ENCODE measurements around the gene PPFIBP2.
A peak's percentile ranks its signal among the peaks of the same experiment; 100 is the strongest.

Gene PPFIBP2

DNA sequence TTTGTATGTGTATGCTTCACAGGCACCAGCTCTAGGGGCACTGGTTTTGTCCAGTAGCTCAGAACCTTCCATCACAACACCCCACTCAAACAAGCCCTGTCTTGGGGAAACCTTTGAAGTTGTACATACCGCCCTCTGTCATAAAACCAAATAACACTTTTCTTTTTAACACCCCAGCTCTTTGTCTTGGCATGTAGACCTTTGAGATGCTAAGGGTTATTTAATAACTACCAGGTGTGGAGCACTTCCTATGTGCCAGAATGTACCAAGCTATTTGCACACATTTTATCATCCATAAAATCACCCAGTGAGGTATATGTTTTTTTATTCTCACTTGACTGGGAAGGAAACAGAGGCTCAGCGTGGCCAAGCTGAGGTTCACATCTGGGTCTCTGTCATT is 108.9 kb downstream of the PPFIBP2 start:
- H3K9me3 Mint-ChIP-seq, result no peaks in the 10 kb centered on the region
- H3K27me3 Mint-ChIP-seq, result no peaks in the 10 kb centered on the region
- ATAC-seq (ENCODE audit: low read depth), result no peak
- peaks cover 37% of the 10 kb centered on the region for H3K36me3 Mint-ChIP-seq
- no peak overlapping the region for H3K27ac Mint-ChIP-seq
- no peak overlapping the region for H3K4me3 Mint-ChIP-seq
- H3K4me1 Mint-ChIP-seq, result no peaks in the 10 kb centered on the region
- no peak for DNase-seq (ENCODE audit: low spot score in 2 of 2)

DNA sequence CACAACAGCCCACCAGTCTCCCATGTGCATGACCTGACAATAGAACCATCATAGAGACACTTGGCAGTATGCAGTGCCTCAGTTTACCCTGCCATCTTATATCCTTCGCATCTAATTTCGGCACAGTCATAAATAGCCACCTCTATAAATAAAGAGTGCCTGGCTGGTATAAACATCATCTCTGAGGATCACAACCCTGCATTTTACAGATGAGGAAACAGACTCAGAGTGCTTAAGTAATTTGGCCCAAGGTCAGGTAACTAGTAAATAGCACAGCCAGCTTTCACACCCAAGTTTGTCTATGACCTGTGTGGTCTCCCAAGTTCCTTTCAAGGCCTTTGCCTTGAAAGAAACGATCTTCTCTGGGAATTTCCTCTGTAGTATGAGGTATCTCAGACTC is 114.9 kb downstream of the PPFIBP2 start:
- no peaks in the 10 kb centered on the region for H3K9me3 Mint-ChIP-seq
- H3K27ac Mint-ChIP-seq, result no peak overlapping the region
- peaks cover 45% of the 10 kb centered on the region for H3K36me3 Mint-ChIP-seq
- ATAC-seq (ENCODE audit: low read depth), result no peak
- H3K4me1 Mint-ChIP-seq, result no peaks in the 10 kb centered on the region
- H3K4me3 Mint-ChIP-seq, result no peak overlapping the region
- no peaks in the 10 kb centered on the region for H3K27me3 Mint-ChIP-seq
- DNase-seq (ENCODE audit: low spot score in 2 of 2), result no peak

DNA sequence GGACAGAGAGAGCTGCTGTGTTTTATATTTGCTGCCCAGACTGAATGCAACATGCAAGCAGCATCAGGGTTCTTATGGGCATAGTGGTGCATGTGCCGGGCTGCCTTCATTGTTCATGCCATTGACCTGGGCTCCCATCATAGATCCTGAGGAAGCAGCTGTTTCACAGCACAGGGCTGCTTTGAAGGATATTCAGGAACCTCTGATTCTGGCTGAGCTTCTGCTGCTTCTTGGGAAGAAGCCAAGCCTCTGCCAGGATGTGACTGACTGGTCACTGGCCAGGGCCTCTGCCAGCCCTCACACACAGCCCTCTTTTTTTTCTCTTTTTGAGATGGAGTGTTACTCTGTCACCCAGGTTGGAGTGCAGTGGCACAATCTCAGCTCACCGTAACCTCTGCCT is 116.2 kb downstream of the PPFIBP2 start:
- Mint-ChIP-seq H3K27me3 (no peaks in the 10 kb centered on the region), H3K27ac (no peak overlapping the region), H3K4me1 (no peaks in the 10 kb centered on the region), H3K36me3 (peaks cover 53% of the 10 kb centered on the region), H3K4me3 (no peak overlapping the region), H3K9me3 (no peaks in the 10 kb centered on the region)
- ATAC-seq (ENCODE audit: low read depth), result no peak
- no peak for DNase-seq (ENCODE audit: low spot score in 2 of 2)

DNA sequence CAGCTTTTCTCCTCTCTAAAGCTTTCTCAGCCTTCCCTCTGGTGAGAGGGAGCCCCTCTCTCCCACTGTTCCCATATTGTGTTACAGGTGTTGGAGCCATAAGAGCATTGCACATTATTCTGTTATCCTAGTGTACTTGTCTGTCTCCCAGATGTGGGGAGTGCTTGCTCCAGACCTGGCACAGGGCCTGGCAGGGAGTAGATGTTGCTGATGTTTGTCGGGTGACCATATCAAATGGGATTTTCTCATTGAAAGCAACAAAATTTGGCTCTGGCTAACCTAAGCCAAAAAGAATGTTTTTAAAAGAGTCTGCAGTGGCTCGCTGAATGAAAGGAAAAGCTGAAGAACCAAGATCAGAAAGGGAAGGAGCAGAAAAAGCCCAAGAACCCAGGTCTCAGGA is 118.4 kb downstream of the PPFIBP2 start:
- peaks cover 45% of the 10 kb centered on the region for H3K36me3 Mint-ChIP-seq

DNA sequence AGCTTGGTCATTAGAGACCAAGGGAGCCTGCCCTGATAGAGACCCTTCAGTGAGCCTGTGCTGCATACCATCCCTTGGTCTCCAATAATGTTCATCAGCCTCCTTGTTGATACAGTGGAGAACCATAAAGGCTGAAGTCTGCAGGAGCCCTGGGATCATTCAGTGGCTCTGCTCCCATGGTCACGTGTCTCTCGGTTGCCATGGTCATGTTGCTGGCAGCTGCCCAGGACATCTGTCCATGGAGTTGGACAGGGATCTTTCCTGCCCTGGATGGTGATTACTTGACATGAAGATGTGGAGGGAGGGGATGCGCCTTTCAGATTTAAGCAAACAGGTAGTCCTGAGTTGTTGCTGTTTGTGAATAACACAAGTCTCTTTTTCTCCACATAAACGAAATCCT is 121.3 kb downstream of the PPFIBP2 start:
- DNase-seq (ENCODE audit: low spot score in 2 of 2) (no peak), ATAC-seq (ENCODE audit: low read depth) (no peak)
- no peak overlapping the region for H3K27ac Mint-ChIP-seq
- H3K36me3 Mint-ChIP-seq, result peaks cover 46% of the 10 kb centered on the region
- no peaks in the 10 kb centered on the region for H3K9me3 Mint-ChIP-seq
- H3K4me1 Mint-ChIP-seq, result peaks cover 9% of the 10 kb centered on the region
- no peaks in the 10 kb centered on the region for H3K27me3 Mint-ChIP-seq
- no peak overlapping the region for H3K4me3 Mint-ChIP-seq

More for the DNA sequence above, 118.4 kb downstream of the PPFIBP2 start:
- Mint-ChIP-seq H3K9me3 (no peaks in the 10 kb centered on the region), H3K4me1 (no peaks in the 10 kb centered on the region), H3K27ac (peak overlapping the region; percentile 49), H3K4me3 (no peak overlapping the region), H3K27me3 (no peaks in the 10 kb centered on the region)
- DNase-seq (ENCODE audit: low spot score in 2 of 2), result no peak
- no peak for ATAC-seq (ENCODE audit: low read depth)

DNA sequence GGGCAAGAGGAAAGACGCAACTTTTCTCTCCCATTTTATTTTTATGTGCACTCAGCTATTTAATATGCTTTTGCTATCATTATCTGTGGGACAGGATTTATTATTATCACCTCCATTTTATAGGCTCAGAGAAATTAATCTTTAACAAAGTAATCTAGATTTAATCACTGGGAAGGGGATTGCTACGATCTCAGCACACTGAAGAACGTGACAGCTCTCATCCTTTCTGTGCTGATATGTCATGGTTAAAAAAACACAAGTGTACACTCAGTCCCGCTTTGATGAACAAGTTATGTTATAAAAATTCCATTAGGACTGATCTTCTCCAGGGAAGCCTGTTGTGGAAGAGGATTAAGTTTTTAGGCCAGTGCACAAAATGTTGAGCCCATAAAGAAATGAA is 121.9 kb downstream of the PPFIBP2 start:
- Mint-ChIP-seq H3K36me3 (peaks cover 48% of the 10 kb centered on the region), H3K9me3 (no peaks in the 10 kb centered on the region), H3K27me3 (no peaks in the 10 kb centered on the region), H3K4me1 (peaks cover 9% of the 10 kb centered on the region), H3K27ac (no peak overlapping the region), H3K4me3 (no peak overlapping the region)
- DNase-seq (ENCODE audit: low spot score in 2 of 2) (no peak), ATAC-seq (ENCODE audit: low read depth) (no peak)

DNA sequence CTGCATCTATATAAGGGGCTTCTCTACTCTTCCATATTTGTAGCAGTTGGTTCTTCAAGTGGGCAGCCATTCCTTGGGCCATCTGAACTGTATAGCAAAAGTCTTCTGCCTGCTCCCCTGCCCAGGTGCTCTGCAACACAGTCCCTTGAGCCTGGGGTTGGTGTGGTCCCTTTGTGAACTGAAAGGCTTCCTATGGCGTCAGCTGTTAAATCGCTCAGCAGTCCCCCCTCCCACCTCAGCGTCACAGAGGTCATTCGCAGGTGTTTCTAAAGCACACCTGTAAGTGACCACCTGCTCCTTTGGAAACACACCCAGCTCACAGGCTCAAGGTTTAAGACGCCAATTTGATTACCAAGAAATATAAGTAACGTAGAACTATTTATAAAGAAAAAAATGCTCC is 122.6 kb downstream of the PPFIBP2 start:
- ATAC-seq (ENCODE audit: low read depth) (no peak), DNase-seq (ENCODE audit: low spot score in 2 of 2) (no peak)
- peak overlapping the region; percentile 16 for H3K27ac Mint-ChIP-seq
- no peak overlapping the region for H3K4me3 Mint-ChIP-seq
- peaks cover 9% of the 10 kb centered on the region for H3K4me1 Mint-ChIP-seq
- H3K27me3 Mint-ChIP-seq, result no peaks in the 10 kb centered on the region
- peaks cover 49% of the 10 kb centered on the region for H3K36me3 Mint-ChIP-seq
- H3K9me3 Mint-ChIP-seq, result no peaks in the 10 kb centered on the region

DNA sequence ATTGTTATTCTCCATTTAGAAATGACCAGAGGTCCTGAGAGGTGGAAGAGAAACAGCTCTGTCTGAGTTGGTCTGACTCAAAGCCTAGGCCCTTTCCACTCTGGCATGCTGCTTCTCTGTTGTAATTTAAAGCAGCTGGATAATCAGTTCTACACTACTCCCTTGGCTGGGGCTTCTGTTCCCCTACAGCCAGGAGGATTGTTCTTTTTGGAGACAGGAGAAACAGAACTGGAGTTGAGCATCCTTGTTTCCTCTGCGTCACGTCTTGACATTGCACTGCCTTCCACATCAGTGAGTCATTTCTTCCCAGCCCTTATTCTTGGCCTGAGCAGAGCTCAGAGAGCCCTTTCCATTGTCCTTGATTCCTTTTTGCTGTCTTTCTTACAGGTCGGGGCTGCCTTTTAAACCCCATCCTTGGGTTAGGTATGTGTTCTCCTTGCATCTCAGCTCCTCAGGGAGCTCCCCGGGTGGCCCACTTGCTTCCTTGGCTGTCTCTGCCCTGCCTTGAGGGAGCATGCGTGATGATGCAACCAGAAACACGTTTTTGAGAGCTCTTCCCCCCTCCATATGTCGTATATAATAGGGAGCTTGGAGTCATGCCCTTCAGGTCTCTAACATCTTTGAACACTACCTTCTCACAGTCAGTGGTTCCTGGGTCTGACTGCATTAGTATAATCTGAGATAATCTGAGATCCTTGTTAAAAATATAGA is 123.8 kb downstream of the PPFIBP2 start:
- peaks cover 9% of the 10 kb centered on the region for H3K4me1 Mint-ChIP-seq
- DNase-seq (ENCODE audit: low spot score in 2 of 2) (no peak), ATAC-seq (ENCODE audit: low read depth) (no peak)
- peaks cover 45% of the 10 kb centered on the region for H3K36me3 Mint-ChIP-seq
- H3K27me3 Mint-ChIP-seq, result no peaks in the 10 kb centered on the region
- H3K9me3 Mint-ChIP-seq, result no peaks in the 10 kb centered on the region
- H3K4me3 Mint-ChIP-seq, result no peak overlapping the region
- peak overlapping the region; percentile 56 for H3K27ac Mint-ChIP-seq

DNA sequence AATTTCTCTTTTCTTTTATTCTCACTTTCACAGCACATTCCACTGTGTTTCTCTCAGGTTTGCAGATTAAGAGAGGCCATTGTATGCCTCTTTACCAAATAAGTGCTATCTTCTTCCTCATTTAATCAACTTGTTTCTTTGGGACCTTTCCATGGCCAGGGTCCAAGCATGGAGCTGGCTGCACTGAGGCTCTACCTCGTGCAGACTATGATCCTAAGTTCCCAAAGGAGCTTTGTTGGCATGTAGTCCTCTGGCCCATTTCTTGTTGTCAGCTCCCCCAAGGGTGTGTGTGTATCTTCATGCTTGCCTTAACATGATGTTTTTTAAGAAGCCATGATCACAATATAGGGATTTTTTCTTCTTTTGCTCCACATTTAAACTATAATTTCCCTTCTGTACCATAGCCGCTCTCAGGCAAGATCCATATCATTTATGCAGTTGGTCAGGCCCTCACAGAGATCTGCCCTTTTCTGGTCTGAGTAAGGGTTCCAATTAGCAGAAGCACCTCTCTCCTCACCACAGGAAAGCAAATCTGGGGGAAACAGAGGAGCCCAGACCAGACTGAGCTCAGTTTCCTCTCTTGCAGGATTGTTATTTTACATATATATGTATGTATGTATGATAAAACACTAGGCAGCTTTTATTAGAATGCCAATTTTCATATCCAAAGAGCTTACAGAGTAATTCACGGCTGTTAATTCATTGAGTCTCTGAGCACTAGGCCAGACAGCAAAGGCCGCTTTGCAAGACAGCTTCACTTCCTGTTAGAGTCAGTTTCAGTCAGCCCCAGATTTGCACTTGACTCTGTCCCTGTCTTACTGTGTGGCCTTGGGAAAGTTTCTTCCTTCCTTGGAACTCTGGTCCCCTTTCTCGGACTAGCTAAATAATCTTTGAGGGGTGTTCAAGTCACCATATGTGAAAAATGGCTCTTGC is 125.2 kb downstream of the PPFIBP2 start:
- DNase-seq (ENCODE audit: low spot score in 2 of 2), result no peak
- Mint-ChIP-seq H3K27me3 (no peaks in the 10 kb centered on the region), H3K4me3 (no peak overlapping the region), H3K27ac (peak overlapping the region; percentile 31), H3K9me3 (no peaks in the 10 kb centered on the region), H3K4me1 (peaks cover 9% of the 10 kb centered on the region), H3K36me3 (peaks cover 48% of the 10 kb centered on the region)
- ATAC-seq (ENCODE audit: low read depth), result no peak

DNA sequence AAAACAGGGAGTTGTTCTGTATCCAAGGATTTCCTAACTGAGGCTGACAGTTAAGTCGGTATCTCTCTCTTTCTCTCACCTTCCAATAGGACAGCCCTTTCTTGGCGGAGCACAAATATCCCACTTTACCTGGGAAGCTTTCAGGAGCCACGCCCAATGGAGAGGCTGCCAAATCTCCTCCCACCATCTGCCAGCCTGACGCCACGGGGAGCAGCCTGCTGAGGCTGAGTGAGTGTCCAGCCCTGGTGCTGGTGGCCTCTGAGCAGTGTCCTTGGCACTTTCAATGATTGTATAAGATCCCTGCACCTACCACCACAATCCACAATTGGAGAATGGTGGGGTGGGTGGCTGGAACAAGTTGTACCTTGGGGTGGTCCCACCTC is 125.8 kb downstream of the PPFIBP2 start:
- DNase-seq (ENCODE audit: low spot score in 2 of 2), result no peak
- Mint-ChIP-seq H3K9me3 (no peaks in the 10 kb centered on the region), H3K4me3 (no peak overlapping the region), H3K27ac (peak overlapping the region; percentile 31), H3K27me3 (no peaks in the 10 kb centered on the region), H3K36me3 (peaks cover 44% of the 10 kb centered on the region), H3K4me1 (peaks cover 9% of the 10 kb centered on the region)
- ATAC-seq (ENCODE audit: low read depth), result no peak

DNA sequence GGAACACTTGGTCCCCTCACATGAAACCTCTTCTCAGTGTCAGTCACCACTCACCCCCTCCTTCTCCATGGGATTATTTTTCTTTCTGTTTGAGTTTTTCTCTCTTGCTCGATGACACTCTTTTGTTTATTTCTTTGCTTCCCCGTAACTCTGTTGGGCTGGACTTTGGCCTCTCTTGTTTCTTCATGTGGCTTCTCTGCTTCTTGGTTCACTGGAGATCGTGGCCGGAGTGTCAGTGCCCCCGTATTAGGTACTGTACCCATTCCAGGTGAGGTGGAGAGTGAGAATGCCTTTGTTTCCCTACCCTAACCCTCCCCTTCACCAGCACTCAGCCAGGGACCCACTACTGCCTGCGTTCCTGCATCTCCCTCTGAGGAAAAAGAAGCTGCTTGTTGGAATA is 127.0 kb downstream of the PPFIBP2 start:
- ATAC-seq (ENCODE audit: low read depth), result no peak
- Mint-ChIP-seq H3K9me3 (no peaks in the 10 kb centered on the region), H3K4me3 (no peak overlapping the region), H3K36me3 (peaks cover 48% of the 10 kb centered on the region), H3K27me3 (no peaks in the 10 kb centered on the region), H3K27ac (no peak overlapping the region), H3K4me1 (peaks cover 9% of the 10 kb centered on the region)
- DNase-seq (ENCODE audit: low spot score in 2 of 2), result no peak

DNA sequence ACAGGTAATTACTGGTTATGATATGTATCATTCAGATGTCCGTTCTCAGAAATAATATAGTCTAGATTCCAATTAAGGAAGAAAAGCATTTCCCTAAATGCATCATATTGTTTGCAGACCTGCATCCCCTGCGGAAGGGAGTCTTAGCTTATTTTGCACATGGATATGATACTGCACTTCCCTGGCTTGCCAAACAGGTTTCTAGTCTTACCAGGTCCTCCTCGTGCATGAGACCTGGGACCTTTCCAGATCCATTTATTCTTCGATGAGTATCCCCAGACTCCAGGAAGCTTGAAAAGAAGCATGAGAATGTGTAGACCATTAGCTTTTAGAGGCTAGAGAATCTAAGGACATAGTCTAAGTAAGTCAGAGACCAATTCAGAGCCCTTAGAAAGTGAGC is 128.9 kb downstream of the PPFIBP2 start:
- Mint-ChIP-seq H3K36me3 (peaks cover 39% of the 10 kb centered on the region), H3K4me3 (no peak overlapping the region), H3K9me3 (no peaks in the 10 kb centered on the region), H3K4me1 (peaks cover 8% of the 10 kb centered on the region), H3K27ac (no peak overlapping the region), H3K27me3 (no peaks in the 10 kb centered on the region)
- no peak for DNase-seq (ENCODE audit: low spot score in 2 of 2)
- no peak for ATAC-seq (ENCODE audit: low read depth)

DNA sequence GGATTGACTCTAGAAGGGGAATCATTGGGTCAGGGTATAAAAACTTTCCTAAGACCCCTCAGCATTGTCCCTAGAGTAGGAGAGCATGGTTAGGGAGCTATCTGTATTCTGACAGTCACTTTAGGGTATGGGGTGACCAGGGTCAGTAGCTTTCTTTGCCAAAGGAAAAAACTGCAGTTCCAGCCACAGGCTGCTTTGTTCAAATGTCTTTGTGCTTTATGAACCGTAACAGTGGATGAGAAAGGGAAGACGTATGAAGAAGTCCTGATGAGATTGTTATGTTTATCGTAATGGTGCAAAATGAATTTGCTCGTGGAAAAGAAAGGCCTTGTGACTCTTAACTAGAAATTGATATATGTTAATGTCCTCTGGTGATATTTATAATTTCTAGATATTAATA is 129.5 kb downstream of the PPFIBP2 start:
- Mint-ChIP-seq H3K9me3 (no peaks in the 10 kb centered on the region), H3K36me3 (peaks cover 41% of the 10 kb centered on the region), H3K27ac (no peak overlapping the region), H3K4me1 (peaks cover 6% of the 10 kb centered on the region), H3K27me3 (no peaks in the 10 kb centered on the region), H3K4me3 (no peak overlapping the region)
- no peak for DNase-seq (ENCODE audit: low spot score in 2 of 2)
- ATAC-seq (ENCODE audit: low read depth), result no peak

DNA sequence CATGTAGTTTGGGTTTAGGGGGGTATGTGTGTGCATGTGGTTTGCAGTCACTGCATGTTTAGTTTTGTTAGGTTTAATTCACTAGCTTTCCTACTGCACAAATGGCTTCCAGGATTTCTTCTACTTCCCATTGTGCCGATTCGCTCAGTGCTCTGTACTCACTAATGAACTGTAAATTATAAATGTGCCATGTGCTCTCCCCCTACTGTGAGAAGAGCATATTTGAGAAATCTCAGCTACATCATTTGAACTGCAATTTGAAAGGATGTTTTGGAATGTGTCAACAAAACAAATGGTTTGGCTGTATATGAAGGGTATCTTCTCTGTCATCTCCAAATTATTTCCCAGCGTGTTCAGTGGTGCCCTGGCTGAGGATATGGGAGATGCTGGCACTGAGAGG is 131.4 kb downstream of the PPFIBP2 start:
- no peak overlapping the region for H3K27ac Mint-ChIP-seq
- no peak for DNase-seq (ENCODE audit: low spot score in 2 of 2)
- no peak overlapping the region for H3K4me3 Mint-ChIP-seq
- H3K27me3 Mint-ChIP-seq, result no peaks in the 10 kb centered on the region
- no peaks in the 10 kb centered on the region for H3K4me1 Mint-ChIP-seq
- peaks cover 45% of the 10 kb centered on the region for H3K36me3 Mint-ChIP-seq
- ATAC-seq (ENCODE audit: low read depth), result no peak
- H3K9me3 Mint-ChIP-seq, result no peaks in the 10 kb centered on the region
